Calu3 (cell line): ENCODE data around the gene TWIST2. TPM values are rescaled to one million over a fixed set of nuclear protein-coding genes. Genes with fewer than 3 reads are reported as not detected.

ENCODE experiments used
- BruUV-seq: library from RNA; stranded (reverse); fragments of 400-500 nt; replicated peaks from 2 replicates; lab custom pipeline; 2021; lab: Mats Ljungman, UMichigan
- CTCF ChIA-PET: fragments of 300-600 bp; sonication (Branson Sonifier 250); formaldehyde crosslinking; loops from one replicate; lab custom pipeline; 2022; ENCODE audit warnings: antibody characterized with exemption; lab: Charles Lee
- DNase-seq: peaks from one replicate; pipeline ENCODE4 v3.0.0; 2022
- H3K27ac Mint-ChIP-seq: one replicate; pipeline ENCODE4 v1.8.0; 2022; ENCODE audit warnings: mixed read lengths; ENCODE audit not compliant: unreplicated experiment
- H3K27me3 Mint-ChIP-seq: one replicate; pipeline ENCODE4 v1.8.0; 2022; ENCODE audit warnings: mixed read lengths; ENCODE audit not compliant: unreplicated experiment
- H3K36me3 Mint-ChIP-seq: one replicate; pipeline ENCODE4 v1.8.0; 2022; ENCODE audit warnings: mild to moderate bottlenecking, moderate library complexity, mixed read lengths; ENCODE audit not compliant: insufficient read depth, unreplicated experiment
- H3K4me1 Mint-ChIP-seq: one replicate; pipeline ENCODE4 v1.8.0; 2022; ENCODE audit warnings: mild to moderate bottlenecking, low read depth, mixed read lengths; ENCODE audit not compliant: unreplicated experiment
- H3K4me3 Mint-ChIP-seq: one replicate; pipeline ENCODE4 v1.8.0; 2022; ENCODE audit warnings: mild to moderate bottlenecking, low read depth, moderate library complexity, mixed read lengths; ENCODE audit not compliant: unreplicated experiment
- H3K9me3 Mint-ChIP-seq: one replicate; pipeline ENCODE4 v1.8.0; 2022; ENCODE audit warnings: low read depth, mixed read lengths; ENCODE audit not compliant: unreplicated experiment
- CTCF ChIP-seq: fragments of 200-600 bp; IDR thresholded peaks from one replicate; pipeline ENCODE4 v1.8.0; 2022; ENCODE audit warnings: antibody characterized with exemption; ENCODE audit not compliant: unreplicated experiment
- intact Hi-C: fragments of 100-400 bp; cut with micrococcal nuclease; formaldehyde crosslinking; loops from one replicate; pipeline ENCODE4 v1.10.0; 2022; ENCODE audit not compliant: unreplicated experiment
- total RNA-seq: library from RNA; stranded (reverse); gene quantifications from 2 replicates; pipeline ENCODE4 v1.2.3, GENCODE V29; 2022

The TWIST2 gene
- total RNA-seq, 1 experiment from 2014 or later: not detected

- BruUV-seq: no TSS peak
- Mint-ChIP-seq H3K4me1 (peaks cover 31% of the 10 kb centered on the region), H3K27ac (no peak overlapping the region), H3K36me3 (peaks cover 7% of the 10 kb centered on the region), H3K4me3 (no peak overlapping the region), H3K27me3 (no peaks in the 10 kb centered on the region), H3K9me3 (no peaks in the 10 kb centered on the region)
- DNase-seq: no peak
- TF ChIP-seq CTCF: no peak
- CTCF ChIA-PET: no interaction called here
- intact Hi-C loops: no loop called here
Measured at GRCh38 chr2:238865744-238866355, 18.0 kb downstream of the TWIST2 start.

- DNase-seq: no peak
- peaks cover 7% of the 10 kb centered on the region for H3K36me3 Mint-ChIP-seq
- intact Hi-C loops: no loop called here
- no TSS peak for BruUV-seq
- no peaks in the 10 kb centered on the region for H3K9me3 Mint-ChIP-seq
- CTCF ChIA-PET: no interaction called here
- H3K27ac Mint-ChIP-seq: no peak overlapping the region
- no peak overlapping the region for H3K4me3 Mint-ChIP-seq
- H3K4me1 Mint-ChIP-seq: peaks cover 31% of the 10 kb centered on the region
- H3K27me3 Mint-ChIP-seq: no peaks in the 10 kb centered on the region
- TF ChIP-seq CTCF: no peak
Measured at GRCh38 chr2:238866656-238867277, 18.9 kb downstream of the TWIST2 start.

- Mint-ChIP-seq H3K36me3 (peaks cover 7% of the 10 kb centered on the region), H3K27ac (no peak overlapping the region), H3K4me3 (no peak overlapping the region), H3K27me3 (peaks cover 10% of the 10 kb centered on the region), H3K4me1 (peaks cover 31% of the 10 kb centered on the region), H3K9me3 (no peaks in the 10 kb centered on the region)
- intact Hi-C loops: no loop called here
- no peak for DNase-seq
- TF ChIP-seq CTCF: no peak
- CTCF ChIA-PET: no interaction called here
- BruUV-seq: no TSS peak
Measured at GRCh38 chr2:238868067-238868524, 20.2 kb downstream of the TWIST2 start.

- H3K27me3 Mint-ChIP-seq: peaks cover 17% of the 10 kb centered on the region
- CTCF ChIA-PET: no interaction called here
- no peak overlapping the region for H3K27ac Mint-ChIP-seq
Measured at GRCh38 chr2:238868616-238869292, 20.9 kb downstream of the TWIST2 start.

More at GRCh38 chr2:238868616-238869292, 20.9 kb downstream of the TWIST2 start:
- H3K4me1 Mint-ChIP-seq: peaks cover 24% of the 10 kb centered on the region
- no TSS peak for BruUV-seq
- no peak overlapping the region for H3K4me3 Mint-ChIP-seq
- no peak for TF ChIP-seq CTCF
- intact Hi-C loops: no loop called here
- H3K36me3 Mint-ChIP-seq: peaks cover 7% of the 10 kb centered on the region
- no peak for DNase-seq
- H3K9me3 Mint-ChIP-seq: no peaks in the 10 kb centered on the region
